ENCODE data around the gene FADD.

- no peak for TF ChIP-seq POLR2A (IDR thresholded peaks at IDR 0.05)
- no peak for TF ChIP-seq CTCF (IDR thresholded peaks at IDR 0.05)
- no peak for TF ChIP-seq POLR2AphosphoS5 (IDR thresholded peaks at IDR 0.05)
Measured at GRCh38 chr11:70187771-70188170, 15.3 kb upstream of the FADD start.

Measured in gastroesophageal sphincter (tissue), 3 donors.